Left lobe of liver (tissue), 2 donors: ENCODE data around the gene CLDN18. TPM values are rescaled to one million over a fixed set of nuclear protein-coding genes. Genes with fewer than 3 reads are reported as not detected.

Experiments
- ATAC-seq: fragments of 200-7000 bp; cut with Tn5 transposase; one replicate; pipeline ENCODE4 v1.9.1; 2020; ENCODE audit warnings: mild to moderate bottlenecking, moderate library complexity
- DNase-seq: peaks from one replicate; pipeline ENCODE4 v3.0.0-alpha.2; 2020; ENCODE audit warnings: low spot score
- total RNA-seq: library from RNA; stranded (reverse); gene quantifications from one replicate; pipeline ENCODE4 v1.2.1, GENCODE V29; 2021
- donor health status: DM: no; HTN: no; CAD: no; lungs with moderate emphysema.
- donor health status: DM: no; HTN: yes; CAD: no.

The CLDN18 gene
- total RNA-seq, 1 donor from 2014 or later, result 0.23 TPM

DNA sequence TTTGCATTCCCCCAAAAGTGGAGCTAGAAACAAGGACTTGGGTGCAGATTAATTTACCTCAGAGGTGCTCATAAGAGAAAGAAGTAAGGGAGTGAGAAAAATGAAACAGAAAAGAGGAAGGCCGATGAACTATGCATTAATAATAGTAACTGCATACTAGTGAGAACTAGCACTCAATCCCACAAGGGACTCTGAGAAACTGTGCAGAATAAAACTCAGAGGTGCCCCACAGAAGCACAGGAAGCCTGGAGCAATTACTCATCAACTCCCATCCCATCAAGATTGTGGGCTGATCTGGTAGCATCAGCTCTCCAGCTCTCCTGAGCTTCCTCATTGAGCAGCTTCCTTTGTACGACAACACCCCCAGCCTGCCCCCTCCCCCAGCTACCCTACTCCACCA, 50.8 kb downstream of the CLDN18 start:
- DNase-seq (no peak), ATAC-seq (no peak)

DNA sequence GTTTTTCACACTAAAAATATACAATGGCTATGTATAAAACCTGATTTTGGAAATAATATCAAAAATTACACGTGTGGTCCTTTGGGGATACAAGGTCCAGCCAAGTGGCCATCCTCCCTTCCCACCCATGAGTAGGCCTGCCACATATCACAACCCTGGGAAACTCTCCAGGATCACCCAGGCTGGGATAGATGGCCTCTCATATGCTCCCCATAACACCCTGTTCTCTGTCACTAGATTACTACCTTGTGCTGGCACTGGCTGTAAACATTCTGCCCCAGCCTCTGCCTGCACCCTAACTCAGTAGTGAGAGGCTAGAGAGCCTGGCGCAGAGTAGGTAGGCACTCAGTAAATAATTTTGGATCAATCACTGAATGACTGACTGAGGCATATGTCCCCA, 52.1 kb downstream of the CLDN18 start:
- ATAC-seq, result no peak

DNA sequence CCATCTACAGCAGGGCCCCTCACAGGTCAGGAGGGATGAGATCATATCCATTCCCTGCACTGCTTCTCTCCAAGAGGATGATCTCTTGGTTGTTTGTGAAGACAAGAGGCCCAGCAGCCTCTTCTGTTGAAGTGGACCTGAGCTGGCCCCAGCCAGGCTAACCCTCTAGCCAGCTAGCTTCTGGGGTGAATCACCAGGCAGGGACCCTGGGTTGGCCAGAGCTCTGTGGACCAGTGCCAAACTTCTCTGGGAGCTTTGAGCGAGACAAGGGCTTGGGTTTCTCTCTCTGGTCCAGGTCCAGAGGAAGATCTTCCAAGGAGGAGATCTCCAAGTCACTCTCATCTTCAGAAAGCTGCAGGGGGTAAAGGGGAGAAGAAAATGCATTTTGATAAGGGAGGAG, 52.7 kb downstream of the CLDN18 start:
- DNase-seq (no peak), ATAC-seq (no peak)

More for the DNA sequence above, 52.1 kb downstream of the CLDN18 start:
- DNase-seq, result no peak

DNA sequence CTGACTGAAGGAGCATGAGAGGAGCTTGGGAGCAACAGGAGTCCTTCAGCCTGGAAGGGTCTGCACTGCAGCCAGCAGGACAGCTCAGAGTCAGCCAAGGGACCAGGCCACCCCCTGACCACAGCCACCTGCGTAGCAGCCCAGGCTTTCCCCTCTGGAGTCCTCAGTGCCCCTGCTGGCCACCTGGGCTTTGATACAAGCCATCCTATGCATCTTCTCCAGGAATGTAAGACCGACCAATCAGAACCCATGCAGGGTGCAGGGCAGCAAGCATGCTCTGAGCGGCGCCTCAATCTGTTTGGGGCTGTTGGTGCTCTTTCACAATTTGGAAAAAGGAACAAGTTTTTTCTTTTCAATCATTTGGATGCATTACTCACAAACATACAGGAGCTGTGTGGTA, 53.5 kb downstream of the CLDN18 start:
- ATAC-seq, result no peak
- DNase-seq, result no peak

DNA sequence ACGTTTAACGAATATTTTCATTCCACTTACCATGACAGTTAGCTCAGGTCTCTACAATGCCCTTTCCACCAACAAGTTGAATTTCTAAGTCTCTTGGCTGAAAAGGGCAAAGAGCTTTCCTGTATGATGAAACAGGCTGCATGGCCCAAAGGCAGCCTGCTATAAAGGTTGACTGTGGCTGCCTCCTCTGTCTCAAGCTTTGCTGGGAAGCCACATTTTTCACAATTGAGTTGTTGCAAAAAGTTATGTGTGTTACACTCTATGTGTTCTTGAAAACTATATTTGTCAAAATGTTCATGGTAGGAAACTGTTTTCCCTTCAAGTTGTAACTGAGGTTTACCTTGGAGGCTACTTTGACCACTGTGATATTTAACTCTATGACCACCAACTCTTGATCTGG, 56.0 kb downstream of the CLDN18 start:
- ATAC-seq, result no peak
- DNase-seq, result no peak

DNA sequence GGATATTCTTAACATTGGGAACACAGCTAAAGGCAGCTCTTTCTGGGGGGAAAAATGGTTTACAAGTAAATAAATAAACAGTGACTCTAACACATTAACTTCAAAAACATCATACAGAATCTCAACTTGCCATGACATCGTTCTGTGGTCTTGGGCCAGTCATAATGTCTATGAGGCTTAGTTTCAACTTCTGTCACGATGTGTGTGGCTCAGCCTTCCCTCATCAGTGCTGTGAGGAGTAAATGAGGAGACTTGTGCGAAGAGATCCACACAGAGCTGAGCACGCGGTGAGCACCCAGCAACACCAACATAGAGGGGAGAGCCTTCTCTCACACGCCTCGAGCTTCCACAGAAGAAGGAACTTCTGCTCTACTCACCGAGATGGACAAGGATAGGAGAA, 56.4 kb downstream of the CLDN18 start:
- DNase-seq (no peak), ATAC-seq (no peak)

DNA sequence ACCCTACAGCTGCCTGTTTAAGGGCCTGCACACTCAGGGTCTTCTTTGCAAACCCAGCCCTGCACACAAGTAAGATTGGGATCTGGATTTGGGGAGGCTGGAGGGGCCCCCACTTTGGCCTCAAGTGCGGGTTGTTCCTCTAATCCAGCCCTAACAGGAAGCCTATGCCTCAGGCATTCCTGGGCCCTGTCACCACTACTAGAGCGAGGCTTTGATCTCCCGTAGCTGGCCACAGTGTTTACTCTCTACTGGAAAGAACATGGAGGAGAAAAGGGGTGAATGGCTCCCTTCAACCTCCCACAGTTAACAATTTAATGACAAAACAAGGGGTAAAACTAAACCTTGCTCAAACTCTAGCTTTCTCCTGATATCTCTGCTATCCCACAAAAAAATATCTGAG, 57.0 kb downstream of the CLDN18 start:
- ATAC-seq (no peak), DNase-seq (no peak)

DNA sequence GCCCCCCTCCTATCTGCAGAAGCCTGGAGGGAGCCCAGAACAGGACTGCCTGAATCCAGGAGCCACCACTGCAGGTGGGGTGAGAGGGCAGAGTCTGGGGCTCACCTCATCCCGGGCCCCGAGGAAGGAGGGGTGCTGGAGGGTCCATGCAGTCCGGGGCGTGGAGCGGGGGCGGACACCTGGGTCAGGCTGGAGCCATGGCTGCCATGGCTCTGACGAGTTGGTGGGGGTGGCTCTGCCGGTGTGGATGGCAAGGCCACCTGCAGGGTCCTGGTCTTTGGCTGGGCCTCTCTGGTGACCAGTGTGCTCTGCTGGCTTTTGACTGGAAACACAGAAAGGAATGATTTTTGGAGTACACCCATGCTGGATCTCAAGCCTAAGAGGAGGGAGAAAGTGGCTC, 58.1 kb downstream of the CLDN18 start:
- DNase-seq (no peak), ATAC-seq (no peak)

DNA sequence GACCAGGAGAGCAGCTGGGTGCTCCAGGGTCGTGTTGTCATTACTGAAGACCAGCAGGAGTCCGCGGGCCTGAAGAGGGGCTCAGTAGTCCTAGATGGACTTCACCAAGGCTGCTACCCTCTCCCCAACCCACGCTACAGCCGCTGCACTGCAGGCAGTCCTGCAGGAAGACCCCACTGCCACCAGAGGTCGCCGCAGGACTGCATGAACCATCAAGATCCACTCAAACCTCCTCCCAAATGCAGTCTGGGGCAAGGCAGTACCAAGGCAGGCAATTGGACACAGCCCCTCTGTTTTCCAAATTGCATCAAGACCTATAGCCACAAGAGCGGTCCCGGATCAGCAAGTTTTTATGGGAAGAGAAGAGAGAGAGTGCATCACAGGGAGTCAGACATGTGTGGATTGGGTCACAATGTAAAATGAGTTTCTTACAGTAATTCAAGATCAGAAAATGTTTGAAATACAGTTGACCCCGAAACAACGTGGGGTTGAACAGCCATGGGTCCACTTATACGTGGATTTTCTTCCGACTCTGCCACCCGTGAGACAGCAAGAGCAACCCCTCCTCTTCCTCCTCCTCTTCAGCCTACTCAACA, 58.7 kb downstream of the CLDN18 start:
- DNase-seq, result peak; percentile 76
- peak; percentile 98 for ATAC-seq

DNA sequence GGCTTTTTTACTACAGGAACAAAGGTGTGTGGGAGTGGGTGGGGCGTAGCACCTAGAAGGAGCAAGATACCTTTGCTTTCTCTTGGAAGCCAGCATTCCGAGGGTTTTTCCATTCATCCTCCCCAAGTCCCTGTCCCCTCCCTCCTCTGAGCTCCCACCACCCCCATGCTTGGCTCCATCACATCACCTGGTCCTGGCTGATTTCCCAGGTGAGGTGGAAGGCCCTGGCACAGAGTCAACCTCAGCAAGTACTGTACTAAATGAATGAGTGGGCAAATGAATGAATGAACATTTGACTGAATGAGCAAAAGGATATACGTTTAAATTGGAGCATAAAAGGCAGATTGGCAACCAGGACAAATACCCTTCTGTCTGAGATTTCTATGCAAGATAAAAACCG, 60.0 kb downstream of the CLDN18 start:
- ATAC-seq, result no peak
- no peak for DNase-seq

DNA sequence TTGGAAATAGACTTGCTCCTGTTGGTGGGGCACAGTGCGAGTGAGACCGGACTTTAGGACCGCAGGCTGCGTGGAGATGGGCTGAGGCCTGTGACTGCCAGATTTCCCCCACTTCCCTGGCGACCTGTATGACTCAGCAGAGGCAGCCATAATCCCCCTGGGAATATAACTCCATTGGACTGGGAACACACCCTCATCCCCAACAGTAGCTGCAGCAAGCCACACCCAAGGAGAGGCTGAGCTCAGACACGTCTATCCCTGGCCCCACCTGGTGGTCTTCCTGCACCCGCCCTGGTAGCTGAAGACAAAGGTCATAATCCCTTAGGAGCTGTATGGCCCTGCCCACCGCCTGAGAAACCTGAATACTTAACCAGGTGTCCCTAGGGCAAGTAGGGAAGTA, 62.8 kb downstream of the CLDN18 start:
- no peak for DNase-seq
- ATAC-seq, result no peak

DNA sequence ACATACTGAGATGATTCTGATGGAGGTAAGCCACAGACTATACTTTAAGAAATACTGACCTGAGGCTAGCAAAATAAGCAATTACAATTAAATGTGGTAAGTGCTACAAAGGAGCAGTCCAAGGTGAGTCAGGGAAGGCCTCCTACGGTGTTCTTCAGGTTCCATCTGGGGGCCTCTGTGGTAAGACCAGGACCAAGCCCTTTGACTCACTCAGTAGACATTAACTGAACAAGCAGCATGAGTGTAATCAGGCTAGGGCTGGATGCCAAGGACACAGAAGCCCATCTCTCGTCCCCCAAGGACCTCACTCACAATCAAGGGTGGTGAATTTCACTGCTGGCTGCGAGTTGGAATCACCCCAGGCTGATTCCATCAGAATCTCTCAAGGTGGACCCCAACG, 68.1 kb downstream of the CLDN18 start:
- no peak for DNase-seq
- ATAC-seq, result no peak

DNA sequence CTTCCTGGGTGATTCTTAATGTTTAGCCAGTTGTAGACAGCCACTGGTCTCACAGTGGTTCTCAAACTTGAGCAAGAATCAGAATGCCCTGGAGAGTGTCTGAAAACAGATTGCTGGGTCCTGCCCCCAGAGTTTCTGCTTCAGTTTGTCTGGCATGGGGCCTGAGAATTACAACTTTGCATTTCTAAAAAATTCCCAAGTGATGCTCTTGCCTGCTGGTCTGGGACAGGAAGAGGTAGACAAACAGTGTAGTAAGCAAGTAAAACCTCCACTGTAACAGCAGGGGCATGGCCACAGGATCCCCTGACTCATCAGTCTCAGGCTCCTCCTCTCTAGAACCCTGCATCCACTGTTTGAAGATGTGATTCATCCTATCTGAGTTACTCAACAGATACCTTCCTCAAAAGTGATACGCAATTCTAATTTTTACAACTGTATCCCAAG, 69.0 kb downstream of the CLDN18 start:
- DNase-seq, result no peak
- ATAC-seq, result no peak

DNA sequence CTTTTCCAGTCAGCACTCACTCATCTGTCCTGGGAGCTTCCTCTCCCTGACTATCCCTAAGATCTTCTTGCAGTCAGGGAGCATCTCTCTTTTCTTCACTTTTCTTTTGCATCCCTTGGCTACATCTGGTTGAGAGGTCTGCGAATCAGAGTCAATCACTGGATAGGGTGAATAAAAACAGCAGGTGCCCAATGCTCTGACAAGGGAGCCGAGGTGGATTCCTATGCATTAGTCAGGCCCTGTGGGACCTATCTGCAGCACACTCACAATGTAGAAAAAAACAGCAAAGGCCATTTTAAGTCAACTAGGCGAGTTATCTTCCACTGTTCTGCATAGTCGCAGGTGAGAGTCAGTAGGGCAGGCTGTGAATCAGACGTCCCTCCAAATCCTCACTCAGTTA, 69.9 kb downstream of the CLDN18 start:
- ATAC-seq, result no peak
- DNase-seq, result no peak

DNA sequence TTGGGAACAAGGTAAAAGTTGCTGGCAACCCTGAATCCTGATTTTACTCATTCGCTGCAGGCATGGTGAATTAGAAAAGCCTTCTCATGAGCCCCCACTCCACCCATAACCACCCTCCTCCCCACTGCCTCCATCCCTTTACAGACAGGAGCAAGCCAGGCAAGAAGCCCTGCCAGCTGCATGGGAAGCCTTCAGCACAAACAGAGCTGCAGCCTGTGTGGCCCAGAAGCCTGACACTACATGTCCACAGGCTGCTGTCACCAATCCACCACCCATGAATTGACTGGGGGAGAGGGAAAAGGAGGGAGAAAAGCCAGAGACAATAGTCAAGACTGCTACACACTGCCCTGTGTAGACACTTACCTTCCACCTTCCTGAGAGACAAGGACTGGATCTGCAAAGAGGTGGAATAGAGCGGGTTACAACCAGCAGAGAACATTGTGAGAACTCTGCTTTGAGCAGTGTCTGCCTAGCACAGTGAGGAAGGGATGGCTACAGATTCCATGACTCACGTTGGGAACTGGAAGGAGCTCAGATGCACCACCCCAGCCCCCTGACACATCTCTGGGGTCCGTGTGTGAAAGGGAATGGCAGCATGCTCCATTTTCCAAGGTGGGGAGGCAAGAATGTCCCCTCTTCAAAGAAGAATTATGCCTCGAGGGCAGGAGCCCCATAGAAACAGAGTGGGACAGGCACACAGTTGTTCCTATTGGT, 71.6 kb downstream of the CLDN18 start:
- DNase-seq (no peak), ATAC-seq (no peak)

DNA sequence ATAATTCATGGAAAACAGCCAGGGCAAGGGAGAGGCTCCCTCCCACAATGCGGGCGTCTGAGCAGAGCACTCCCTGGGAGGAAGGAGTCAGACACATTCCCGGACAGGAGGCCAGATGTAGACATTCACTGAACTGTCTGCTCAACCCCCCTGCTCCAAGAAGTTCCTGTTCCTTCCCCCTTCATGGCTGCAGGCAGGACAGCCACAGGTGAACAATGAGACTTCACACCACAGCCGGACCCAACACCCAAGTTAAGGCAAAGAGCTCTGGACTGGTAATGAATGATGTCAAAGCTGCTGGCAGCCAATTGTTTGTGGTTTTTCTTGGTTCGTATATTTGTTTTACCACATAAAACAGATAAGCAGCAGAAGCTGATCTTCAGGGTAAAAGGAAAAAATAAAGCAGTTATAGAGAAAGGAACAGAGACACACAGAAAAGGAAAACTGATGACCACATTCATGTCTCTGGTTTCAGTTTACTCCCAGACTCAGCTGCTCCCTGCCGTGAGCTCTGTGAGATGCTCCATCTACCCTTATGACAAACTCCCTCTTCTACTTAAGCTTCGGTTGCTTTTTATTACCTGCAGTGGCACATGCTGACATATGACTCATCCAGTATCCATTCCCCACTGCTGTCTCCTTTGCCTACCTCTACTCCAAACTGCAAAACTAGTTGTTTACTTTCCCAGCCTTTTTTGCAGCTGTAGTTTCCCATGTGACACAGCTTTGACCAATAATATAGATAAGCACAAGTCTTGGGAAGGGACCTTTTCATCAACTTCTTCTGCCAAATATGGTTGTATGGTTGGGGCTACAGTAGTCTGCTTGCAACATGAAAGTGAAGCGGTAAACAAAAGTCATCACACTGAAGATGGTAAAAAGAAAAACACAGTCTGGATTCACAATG, 72.4 kb downstream of the CLDN18 start:
- DNase-seq, result no peak
- no peak for ATAC-seq

DNA sequence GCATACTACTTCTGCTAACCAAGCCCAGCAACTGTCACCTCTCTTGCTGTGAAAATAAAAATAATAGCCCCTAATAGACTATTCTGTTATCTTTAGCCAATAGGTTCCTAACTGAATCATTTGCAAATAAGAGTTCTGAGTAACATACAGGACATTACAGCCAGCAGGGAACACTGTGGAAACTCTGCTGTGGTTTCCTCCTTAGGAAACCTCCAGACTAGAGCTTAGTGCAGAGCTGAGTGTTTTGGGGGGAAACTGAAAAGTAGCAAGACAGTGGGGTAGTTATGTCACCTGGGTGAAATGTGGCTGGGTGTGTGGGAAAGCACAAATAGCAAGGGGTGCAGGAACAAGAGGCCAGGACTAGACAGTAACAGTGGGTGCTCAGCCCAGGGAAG, 73.0 kb downstream of the CLDN18 start:
- ATAC-seq, result no peak
- DNase-seq, result no peak

Other genes starting within 250 kb of the CLDN18 start
- not detected for gene SOX14, start 245.8 kb upstream of the CLDN18 start, total RNA-seq
- gene DZIP1L, start 105.4 kb downstream of the CLDN18 start, total RNA-seq, result 1.6 TPM
- gene A4GNT, start 122.2 kb downstream of the CLDN18 start, total RNA-seq, result not detected
- gene DBR1, start 164.8 kb downstream of the CLDN18 start, total RNA-seq, result 5.6 TPM
- 14.0 TPM for gene ARMC8, start 177.1 kb downstream of the CLDN18 start, total RNA-seq